ENCODE measurements around the gene VSIR. TPM values are rescaled to one million over a fixed set of nuclear protein-coding genes. Genes with fewer than 3 reads are reported as not detected.

VSIR gene
- total RNA-seq, 1 experiment from 2014 or later = 18.5 TPM

DNA sequence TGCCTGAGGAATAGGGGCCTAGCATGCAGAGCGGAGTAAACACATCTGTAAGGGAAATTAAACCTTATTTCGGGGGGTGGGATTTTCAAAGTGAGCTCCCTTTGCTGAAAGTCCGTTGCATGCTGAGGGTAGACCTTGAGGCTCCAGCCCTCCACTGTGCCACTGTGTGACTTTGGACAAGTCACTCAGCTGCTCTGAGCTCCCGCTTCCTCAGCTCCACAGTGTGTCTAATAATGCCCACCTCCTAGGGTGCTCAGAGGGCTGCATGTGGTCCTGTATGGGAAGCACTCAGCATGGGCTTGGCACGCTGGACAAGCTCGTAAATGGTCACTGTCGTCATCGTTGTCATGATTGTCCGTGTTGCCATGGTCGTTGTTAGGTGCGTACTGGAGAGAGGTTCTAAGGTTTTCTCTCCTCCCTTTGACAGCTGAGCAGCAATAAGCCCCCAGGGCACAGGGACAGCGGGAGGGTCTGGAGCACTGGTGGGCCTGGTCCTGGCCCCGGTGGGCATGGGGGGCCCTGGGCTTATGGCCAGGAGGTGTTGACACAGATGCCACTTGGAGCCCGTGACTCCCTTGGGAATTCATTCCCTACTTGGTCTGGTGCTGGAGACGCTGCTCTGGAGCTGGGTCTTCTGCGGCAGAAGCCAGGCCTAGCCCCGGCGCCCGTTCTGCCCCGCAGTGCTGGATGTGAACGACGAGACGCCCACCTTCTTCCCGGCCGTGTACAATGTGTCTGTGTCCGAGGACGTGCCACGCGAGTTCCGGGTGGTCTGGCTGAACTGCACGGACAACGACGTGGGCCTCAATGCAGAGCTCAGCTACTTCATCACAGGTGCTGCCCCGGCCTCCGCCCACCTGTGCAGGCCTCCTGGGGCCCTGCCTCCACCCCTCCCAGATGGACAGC, 66.9 kb downstream of the VSIR start:
- Histone ChIP-seq H3K4me2 (ENCODE audit: low read length) (no peak overlapping the region), H3K9me3 (ENCODE audit: control insufficient read depth in 1 of 2, insufficient read depth in 1 of 2, low read depth in 1 of 2, low read length in 2 of 2) (no peaks in the 10 kb centered on the region), H3K27ac (ENCODE audit: low read depth, low read length) (no peak overlapping the region), H3K27me3 (ENCODE audit: insufficient read depth, low read length) (no peaks in the 10 kb centered on the region), H3K4me3 (replicated peaks in 1 of 2; ENCODE audit: low read depth in 1 of 2, low read length in 2 of 2) (no peak overlapping the region), H3K36me3 (ENCODE audit: control insufficient read depth in 1 of 2, insufficient read depth in 2 of 2, low read length in 2 of 2) (no peaks in the 10 kb centered on the region), H3K9ac (ENCODE audit: low read length) (no peak overlapping the region), H2AFZ (ENCODE audit: low read depth, low read length, poor library complexity, severe bottlenecking) (no peak overlapping the region), H3K79me2 (ENCODE audit: insufficient read depth, low read length) (no peaks in the 10 kb centered on the region), H3K4me1 (ENCODE audit: control insufficient read depth in 1 of 2, insufficient read depth in 2 of 2, low read length in 2 of 2) (0 out of 4 replicates have a peak, but pooled peaks cover 0 to 4% of the 10 kb centered on the region in 2 experiments), H3K9me2 (ENCODE audit: insufficient read depth) (no peaks in the 10 kb centered on the region), H4K20me1 (ENCODE audit: insufficient read depth) (no peaks in the 10 kb centered on the region)
- RAD21 ChIA-PET (ENCODE audit: low non-redundant PET in 1 of 2, low total read pairs in 2 of 2, uncharacterized antibody in 2 of 2, unreplicated experiment in 2 of 2) = interaction anchor here in 1 of 2 experiments (0.6 to 2.0 kb wide), 2 partner anchors 96 to 393 kb away, joined by 4 to 6 read pairs; no protein-coding TSS in a partner anchor
- CTCF ChIA-PET = interaction anchor here (1.2 to 5.2 kb wide), 5 partner anchors 9 to 392 kb away, joined by 7 to 57 read pairs (median 19); partner anchors contain the start of gene SLC29A3
- intact Hi-C loops (cut with micrococcal nuclease) = no loop called here
- ATAC-seq (no peak), DNase-seq (ENCODE audit: low read depth, low spot score) (no peak)
- TF ChIP-seq POLR2AphosphoS5 (IDR thresholded peaks at IDR 0.05; ENCODE audit: low read depth, low read length) (no peak), FOSL1 (IDR thresholded peaks at IDR 0.05; ENCODE audit: low read depth) (no peak), CBX3 (IDR thresholded peaks at IDR 0.05; ENCODE audit: low read depth) (no peak), ZNF274 (IDR thresholded peaks at IDR 0.05; ENCODE audit: low read depth, low read length) (no peak), SP1 (IDR thresholded peaks at IDR 0.05; ENCODE audit: low read depth) (no peak), CEBPB (IDR thresholded peaks at IDR 0.05; ENCODE audit: low read depth) (no peak), SRF (IDR thresholded peaks at IDR 0.05; ENCODE audit: low read depth) (no peak), POLR2A (IDR thresholded peaks at IDR 0.05; ENCODE audit: borderline replicate concordance, extremely low read depth, insufficient read depth, insufficient read length) (no peak), RAD21 (IDR thresholded peaks at IDR 0.05; ENCODE audit: low read depth) (no peak), JUND (IDR thresholded peaks at IDR 0.05) (no peak), YY1 (IDR thresholded peaks at IDR 0.05; ENCODE audit: extremely low read depth, insufficient replicate concordance, low read depth, low read length) (no peak), ELF1 (IDR thresholded peaks at IDR 0.05; ENCODE audit: borderline replicate concordance, low read depth) (no peak), EGR1 (IDR thresholded peaks at IDR 0.05; ENCODE audit: low read depth) (no peak), EZH2 (IDR thresholded peaks at IDR 0.05) (no peak), SIN3A (IDR thresholded peaks at IDR 0.05; ENCODE audit: low read depth) (no peak)
- TF ChIP-seq, protein P1, sequence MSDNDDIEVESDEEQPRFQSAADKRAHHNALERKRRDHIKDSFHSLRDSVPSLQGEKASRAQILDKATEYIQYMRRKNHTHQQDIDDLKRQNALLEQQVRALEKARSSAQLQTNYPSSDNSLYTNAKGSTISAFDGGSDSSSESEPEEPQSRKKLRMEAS (IDR thresholded peaks at IDR 0.05) = no peak
- TF ChIP-seq, protein P2, sequence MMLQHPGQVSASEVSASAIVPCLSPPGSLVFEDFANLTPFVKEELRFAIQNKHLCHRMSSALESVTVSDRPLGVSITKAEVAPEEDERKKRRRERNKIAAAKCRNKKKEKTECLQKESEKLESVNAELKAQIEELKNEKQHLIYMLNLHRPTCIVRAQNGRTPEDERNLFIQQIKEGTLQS (IDR thresholded peaks at IDR 0.05) = no peak
- TF ChIP-seq, protein P3, sequence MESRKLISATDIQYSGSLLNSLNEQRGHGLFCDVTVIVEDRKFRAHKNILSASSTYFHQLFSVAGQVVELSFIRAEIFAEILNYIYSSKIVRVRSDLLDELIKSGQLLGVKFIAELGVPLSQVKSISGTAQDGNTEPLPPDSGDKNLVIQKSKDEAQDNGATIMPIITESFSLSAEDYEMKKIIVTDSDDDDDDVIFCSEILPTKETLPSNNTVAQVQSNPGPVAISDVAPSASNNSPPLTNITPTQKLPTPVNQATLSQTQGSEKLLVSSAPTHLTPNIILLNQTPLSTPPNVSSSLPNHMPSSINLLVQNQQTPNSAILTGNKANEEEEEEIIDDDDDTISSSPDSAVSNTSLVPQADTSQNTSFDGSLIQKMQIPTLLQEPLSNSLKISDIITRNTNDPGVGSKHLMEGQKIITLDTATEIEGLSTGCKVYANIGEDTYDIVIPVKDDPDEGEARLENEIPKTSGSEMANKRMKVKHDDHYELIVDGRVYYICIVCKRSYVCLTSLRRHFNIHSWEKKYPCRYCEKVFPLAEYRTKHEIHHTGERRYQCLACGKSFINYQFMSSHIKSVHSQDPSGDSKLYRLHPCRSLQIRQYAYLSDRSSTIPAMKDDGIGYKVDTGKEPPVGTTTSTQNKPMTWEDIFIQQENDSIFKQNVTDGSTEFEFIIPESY (IDR thresholded peaks at IDR 0.05; ENCODE audit: extremely low read depth, insufficient replicate concordance, low read length) = no peak
- POLR2A ChIA-PET = no interaction called here
- BruUV-seq (replicated peaks) = no TSS peak

All from HCT116 (cell line).